Stomach (tissue), 4 donors: ENCODE data around the gene EXOC4.

ENCODE experiments used
- EP300 ChIP-seq: sonication (generic); formaldehyde crosslinking; IDR thresholded peaks from one replicate; pipeline ENCODE4 v1.6.1; 2017; ENCODE audit warnings: antibody characterized with exemption
- POLR2A ChIP-seq, 4 donors: fragments of 450-650 bp; IDR thresholded peaks; one replicate each; pipeline ENCODE4 v1.6.1; 2016; ENCODE audit warnings: antibody characterized with exemption in 4 of 4, control low read depth in 2 of 4, mild to moderate bottlenecking in 1 of 4, moderate library complexity in 1 of 4
- POLR2AphosphoS5 ChIP-seq, 3 donors: sonication (generic); formaldehyde crosslinking; IDR thresholded peaks; one replicate each; pipeline ENCODE4 v1.6.1; 2016; ENCODE audit warnings: antibody characterized with exemption in 3 of 3
- TF ChIP-seq, protein P1 (sequence below), 7 experiments: fragments of 450-650 bp in 4 of 7; fragments of 200-600 bp in 3 of 7; sonication (generic) in 3 of 7; IDR thresholded peaks; one replicate each; pipeline ENCODE4 v1.5.1; 2016 to 2019; ENCODE audit warnings: antibody characterized with exemption in 7 of 7, control low read depth in 2 of 7, mild to moderate bottlenecking in 1 of 7

DNA sequence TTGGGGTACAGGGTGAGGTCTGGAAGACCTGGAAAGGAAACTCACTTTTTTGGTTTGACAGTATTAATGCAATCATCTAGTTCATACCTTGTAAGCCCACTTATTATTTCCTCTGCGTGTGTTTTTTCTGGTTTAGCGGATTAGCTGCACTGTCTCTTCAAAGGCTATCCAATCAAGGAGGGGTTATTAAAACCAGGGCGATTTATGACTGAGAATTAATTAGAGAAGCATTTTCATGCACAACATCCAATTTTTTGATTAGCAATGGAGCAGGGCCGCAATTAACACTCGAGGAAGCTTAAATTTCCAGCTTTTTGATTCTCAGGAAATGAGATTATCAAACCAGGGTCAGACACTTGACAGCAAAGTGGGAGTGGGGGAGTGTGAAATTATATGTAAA lies 248.9 kb downstream of the EXOC4 start:
- TF ChIP-seq POLR2AphosphoS5 (IDR thresholded peaks at IDR 0.05) (no peak), POLR2A (IDR thresholded peaks at IDR 0.05) (no peak), EP300 (no peak)
- TF ChIP-seq, protein P1, sequence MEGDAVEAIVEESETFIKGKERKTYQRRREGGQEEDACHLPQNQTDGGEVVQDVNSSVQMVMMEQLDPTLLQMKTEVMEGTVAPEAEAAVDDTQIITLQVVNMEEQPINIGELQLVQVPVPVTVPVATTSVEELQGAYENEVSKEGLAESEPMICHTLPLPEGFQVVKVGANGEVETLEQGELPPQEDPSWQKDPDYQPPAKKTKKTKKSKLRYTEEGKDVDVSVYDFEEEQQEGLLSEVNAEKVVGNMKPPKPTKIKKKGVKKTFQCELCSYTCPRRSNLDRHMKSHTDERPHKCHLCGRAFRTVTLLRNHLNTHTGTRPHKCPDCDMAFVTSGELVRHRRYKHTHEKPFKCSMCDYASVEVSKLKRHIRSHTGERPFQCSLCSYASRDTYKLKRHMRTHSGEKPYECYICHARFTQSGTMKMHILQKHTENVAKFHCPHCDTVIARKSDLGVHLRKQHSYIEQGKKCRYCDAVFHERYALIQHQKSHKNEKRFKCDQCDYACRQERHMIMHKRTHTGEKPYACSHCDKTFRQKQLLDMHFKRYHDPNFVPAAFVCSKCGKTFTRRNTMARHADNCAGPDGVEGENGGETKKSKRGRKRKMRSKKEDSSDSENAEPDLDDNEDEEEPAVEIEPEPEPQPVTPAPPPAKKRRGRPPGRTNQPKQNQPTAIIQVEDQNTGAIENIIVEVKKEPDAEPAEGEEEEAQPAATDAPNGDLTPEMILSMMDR (IDR thresholded peaks at IDR 0.05) = no peak
